CD4-positive, alpha-beta memory T cell (primary cell): ENCODE results near the gene AMOT. TPM values are rescaled to one million over a fixed set of nuclear protein-coding genes. Genes with fewer than 3 reads are reported as not detected.

Experiments used
- CTCF ChIA-PET: fragments of 350-600 bp; sonication (Branson Sonifier 250); formaldehyde crosslinking; loops from one replicate; lab custom pipeline; 2021; ENCODE audit warnings: inconsistent platforms; ENCODE audit not compliant: partially characterized antibody; lab: Charles Lee
- POLR2A ChIA-PET: fragments of 350-600 bp; sonication (Branson Sonifier 250); formaldehyde crosslinking; loops from one replicate; lab custom pipeline; 2021; ENCODE audit not compliant: partially characterized antibody; lab: Charles Lee
- DNase-seq, 5 donors: peaks; one replicate each; pipeline versions ENCODE4 v3.0.0 to v3.0.0-alpha.2; 2020 to 2022; ENCODE audit warnings: mixed read lengths in 1 of 5
- H3K27ac ChIP-seq: one replicate; pipeline ENCODE4 v1.7.0; 2013; ENCODE audit warnings: low read depth, low read length
- H3K27me3 ChIP-seq: 2 replicates; pipeline ENCODE4 v1.7.0; 2013; ENCODE audit warnings: mild to moderate bottlenecking, low read length, moderate library complexity; ENCODE audit not compliant: insufficient read depth
- H3K36me3 ChIP-seq: 2 replicates; pipeline ENCODE4 v1.7.0; 2013; ENCODE audit warnings: mild to moderate bottlenecking, low read length, moderate library complexity; ENCODE audit not compliant: insufficient read depth
- H3K4me1 ChIP-seq: 2 replicates; pipeline ENCODE4 v1.7.0; 2013; ENCODE audit warnings: mild to moderate bottlenecking, low read length, moderate library complexity; ENCODE audit not compliant: insufficient read depth
- H3K4me3 ChIP-seq, 2 donors: one replicate each; pipeline ENCODE4 v1.7.0; 2013; ENCODE audit warnings: low read length in 2 of 2, mild to moderate bottlenecking in 1 of 2
- H3K9me3 ChIP-seq, 2 donors: one replicate each; pipeline ENCODE4 v1.7.0; 2013; ENCODE audit warnings: low read length in 2 of 2, control low read depth in 1 of 2; ENCODE audit not compliant: control insufficient read depth in 1 of 2
- H3K27ac Mint-ChIP-seq, 7 donors: one replicate each; pipeline ENCODE4 v1.8.0; 2020 to 2021; ENCODE audit warnings: mixed read lengths in 7 of 7, mild to moderate bottlenecking in 6 of 7, inconsistent platforms in 3 of 7, moderate library complexity in 3 of 7
- H3K27me3 Mint-ChIP-seq, 2 donors: one replicate each; pipeline ENCODE4 v1.8.0; 2020 to 2021; ENCODE audit warnings: mixed read lengths in 2 of 2
- H3K36me3 Mint-ChIP-seq, 2 donors: one replicate each; pipeline ENCODE4 v1.8.0; 2020 to 2021; ENCODE audit warnings: mixed read lengths in 2 of 2, inconsistent platforms in 1 of 2, mild to moderate bottlenecking in 1 of 2
- H3K4me1 Mint-ChIP-seq, 4 donors: one replicate each; pipeline ENCODE4 v1.8.0; 2020 to 2021; ENCODE audit warnings: mixed read lengths in 4 of 4, mild to moderate bottlenecking in 1 of 4
- H3K4me3 Mint-ChIP-seq, 8 donors: one replicate each; pipeline ENCODE4 v1.8.0; 2020 to 2021; ENCODE audit warnings: mixed read lengths in 8 of 8, mild to moderate bottlenecking in 7 of 8, moderate library complexity in 6 of 8, inconsistent platforms in 3 of 8
- H3K9me3 Mint-ChIP-seq, 8 donors: one replicate each; pipeline ENCODE4 v1.8.0; 2020 to 2021; ENCODE audit warnings: mixed read lengths in 8 of 8, mild to moderate bottlenecking in 5 of 8, inconsistent platforms in 3 of 8, moderate library complexity in 1 of 8
- intact Hi-C: fragments of 100-400 bp; cut with micrococcal nuclease; formaldehyde crosslinking; loops from one replicate; pipeline ENCODE4 v1.15.1; 2023
- polyA plus RNA-seq, 2 donors: library from polyadenylated mRNA; unstranded; fragments of 300-500 nt; fragmentation: Illumina TruSeq; gene quantifications; one replicate each; pipeline ENCODE4 v1.2.3, GENCODE V29; 2021
- total RNA-seq, 2 experiments: library from RNA; stranded (reverse); gene quantifications; one replicate each; pipeline ENCODE4 v1.2.3, GENCODE V29; 2021

The AMOT gene
- total and polyA plus RNA-seq, 4 experiments from 2014 or later = 0.52 to 4.4 (median 3.5) TPM

GRCh38 chrX:112839856-112840255 lies 775 bp downstream of the AMOT start:
- POLR2A ChIA-PET = interaction anchor here (2.5 to 2.8 kb wide), 2 partner anchors 9 to 160 kb away, joined by 7 to 15 read pairs; partner anchors contain the start of gene LHFPL1
- peak overlapping the region; percentile 59 for H3K27ac ChIP-seq

DNA sequence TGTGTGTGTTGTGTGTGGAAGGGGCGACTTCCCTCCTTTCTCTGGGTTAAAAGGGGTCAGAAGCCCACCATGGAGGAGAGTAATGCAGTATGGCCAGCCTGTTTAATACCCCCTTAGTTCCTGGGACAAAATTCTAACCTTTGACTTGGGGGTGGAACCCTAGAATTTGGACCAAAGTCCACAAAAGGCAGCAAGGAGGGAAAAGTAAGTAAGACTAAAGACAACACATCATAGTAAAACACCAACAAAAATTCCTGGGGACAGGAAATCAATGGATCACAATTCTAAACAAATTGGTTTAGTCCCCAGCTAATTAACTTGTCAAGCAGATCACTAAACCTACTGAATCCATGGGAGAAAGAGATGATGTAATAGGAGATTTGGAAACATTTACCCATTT lies 3.1 kb downstream of the AMOT start:
- H3K36me3 ChIP-seq = no peaks in the 10 kb centered on the region
- DNase-seq = no peak
- ChIA-PET CTCF (no interaction called here), POLR2A (no interaction called here)
- no peak overlapping the region for H3K4me3 Mint-ChIP-seq
- intact Hi-C loops = no loop called here
- peaks cover 2 to 19% (median 12%) of the 10 kb centered on the region in 4 donors for H3K4me1 Mint-ChIP-seq
- no peaks in the 10 kb centered on the region for H3K9me3 ChIP-seq
- H3K9me3 Mint-ChIP-seq = peaks cover 0 to 1% (median 0%) of the 10 kb centered on the region in 8 donors
- no peaks in the 10 kb centered on the region for H3K27me3 ChIP-seq
- H3K4me1 ChIP-seq = peaks cover 7% of the 10 kb centered on the region
- H3K27ac ChIP-seq = no peak overlapping the region
- H3K27ac Mint-ChIP-seq = peak overlapping the region in 1 of 7 donors; percentile 43
- peaks cover 0 to 1% of the 10 kb centered on the region in 2 donors for H3K36me3 Mint-ChIP-seq
- no peak overlapping the region for H3K4me3 ChIP-seq
- H3K27me3 Mint-ChIP-seq = no peaks in the 10 kb centered on the region

More at GRCh38 chrX:112839856-112840255, 775 bp downstream of the AMOT start:
- H3K27ac Mint-ChIP-seq = peak overlapping the region; percentile 31 to 91 (median 90)
- intact Hi-C loops = no loop called here
- Histone ChIP-seq H3K27me3 (no peaks in the 10 kb centered on the region), H3K4me1 (peaks cover 7% of the 10 kb centered on the region), H3K9me3 (no peaks in the 10 kb centered on the region), H3K4me3 (peak overlapping the region in 1 of 2 donors; percentile 67), H3K36me3 (no peaks in the 10 kb centered on the region)
- peaks cover 0 to 1% of the 10 kb centered on the region in 2 donors for H3K36me3 Mint-ChIP-seq
- CTCF ChIA-PET = interaction anchor here (0.6 kb wide), 1 partner anchor 58 kb away, joined by 3 read pairs; no protein-coding TSS in a partner anchor
- DNase-seq = peak in 2 of 5 donors; percentile 6 to 9
- peak overlapping the region; percentile 83 to 95 (median 92) for H3K4me3 Mint-ChIP-seq
- peaks cover 0 to 1% (median 0%) of the 10 kb centered on the region in 8 donors for H3K9me3 Mint-ChIP-seq
- H3K4me1 Mint-ChIP-seq = peaks cover 2 to 19% (median 12%) of the 10 kb centered on the region in 4 donors
- no peaks in the 10 kb centered on the region for H3K27me3 Mint-ChIP-seq

GRCh38 chrX:112835019-112835418 lies 5.6 kb downstream of the AMOT start:
- peaks cover 0 to 1% (median 0%) of the 10 kb centered on the region in 8 donors for H3K9me3 Mint-ChIP-seq
- Histone ChIP-seq H3K4me1 (no peaks in the 10 kb centered on the region), H3K4me3 (no peak overlapping the region), H3K9me3 (no peaks in the 10 kb centered on the region), H3K27me3 (no peaks in the 10 kb centered on the region), H3K36me3 (no peaks in the 10 kb centered on the region), H3K27ac (no peak overlapping the region)
- H3K36me3 Mint-ChIP-seq = no peaks in the 10 kb centered on the region
- intact Hi-C loops = no loop called here
- CTCF ChIA-PET = no interaction called here
- POLR2A ChIA-PET = no interaction called here
- no peak for DNase-seq
- H3K4me1 Mint-ChIP-seq = peaks cover 0 to 12% (median 5%) of the 10 kb centered on the region in 4 donors
- no peaks in the 10 kb centered on the region for H3K27me3 Mint-ChIP-seq
- no peak overlapping the region for H3K4me3 Mint-ChIP-seq
- peak overlapping the region in 1 of 7 donors; percentile 35 for H3K27ac Mint-ChIP-seq

GRCh38 chrX:112834031-112834845 lies 6.4 kb downstream of the AMOT start:
- ChIA-PET CTCF (no interaction called here), POLR2A (no interaction called here)
- H3K4me1 ChIP-seq = no peaks in the 10 kb centered on the region
- H3K4me3 ChIP-seq = no peak overlapping the region
- DNase-seq = no peak
- no peak overlapping the region for H3K27ac ChIP-seq
- no peaks in the 10 kb centered on the region for H3K9me3 Mint-ChIP-seq
- H3K36me3 ChIP-seq = no peaks in the 10 kb centered on the region
- intact Hi-C loops = no loop called here
- no peaks in the 10 kb centered on the region for H3K27me3 ChIP-seq
- no peaks in the 10 kb centered on the region for H3K36me3 Mint-ChIP-seq
- no peak overlapping the region for H3K4me3 Mint-ChIP-seq
- H3K27me3 Mint-ChIP-seq = no peaks in the 10 kb centered on the region
- peaks cover 0 to 4% (median 0%) of the 10 kb centered on the region in 4 donors for H3K4me1 Mint-ChIP-seq
- H3K9me3 ChIP-seq = no peaks in the 10 kb centered on the region
- H3K27ac Mint-ChIP-seq = no peak overlapping the region

DNA sequence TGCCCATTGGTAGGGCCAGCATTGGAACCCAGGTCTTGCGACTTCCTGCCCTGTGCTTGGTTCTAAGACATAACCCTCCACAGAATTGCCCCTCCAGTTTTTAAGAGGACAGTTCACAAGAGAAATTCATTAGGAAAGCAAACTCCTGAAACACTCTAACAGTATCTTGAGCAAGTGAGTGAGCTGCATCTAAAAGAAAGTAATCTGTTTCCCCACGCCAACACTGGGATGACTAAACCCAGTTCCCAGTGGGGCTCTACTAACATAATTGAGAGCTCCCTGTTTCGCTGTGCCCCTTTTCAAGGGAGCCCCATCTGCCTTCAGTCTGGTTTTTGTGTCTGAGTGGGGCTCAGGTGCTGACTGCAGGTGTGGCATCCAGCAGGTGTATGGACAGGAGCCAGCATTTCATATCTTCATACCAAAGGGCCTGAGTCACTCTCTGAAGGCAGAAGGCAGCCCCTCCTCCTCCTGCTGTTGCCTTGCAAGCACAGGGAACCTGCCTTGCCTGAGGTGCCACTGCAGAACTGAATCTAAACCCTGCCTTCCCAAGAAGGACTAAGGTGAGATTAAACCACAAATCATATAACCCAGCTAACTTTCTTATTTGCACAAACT lies 8.0 kb downstream of the AMOT start:
- no peak overlapping the region for H3K4me3 Mint-ChIP-seq
- intact Hi-C loops = no loop called here
- no peaks in the 10 kb centered on the region for H3K27me3 Mint-ChIP-seq
- Histone ChIP-seq H3K36me3 (no peaks in the 10 kb centered on the region), H3K27me3 (no peaks in the 10 kb centered on the region), H3K4me1 (no peaks in the 10 kb centered on the region), H3K9me3 (no peaks in the 10 kb centered on the region), H3K4me3 (no peak overlapping the region), H3K27ac (no peak overlapping the region)
- ChIA-PET CTCF (no interaction called here), POLR2A (no interaction called here)
- H3K27ac Mint-ChIP-seq = no peak overlapping the region
- no peaks in the 10 kb centered on the region for H3K36me3 Mint-ChIP-seq
- DNase-seq = no peak
- H3K9me3 Mint-ChIP-seq = no peaks in the 10 kb centered on the region
- no peaks in the 10 kb centered on the region for H3K4me1 Mint-ChIP-seq

- Mint-ChIP-seq H3K4me1 (no peaks in the 10 kb centered on the region), H3K4me3 (no peak overlapping the region), H3K27me3 (no peaks in the 10 kb centered on the region), H3K9me3 (no peaks in the 10 kb centered on the region), H3K27ac (no peak overlapping the region), H3K36me3 (no peaks in the 10 kb centered on the region)
- intact Hi-C loops = no loop called here
- Histone ChIP-seq H3K36me3 (no peaks in the 10 kb centered on the region), H3K9me3 (no peaks in the 10 kb centered on the region), H3K4me3 (no peak overlapping the region), H3K27ac (no peak overlapping the region), H3K4me1 (no peaks in the 10 kb centered on the region), H3K27me3 (no peaks in the 10 kb centered on the region)
- ChIA-PET POLR2A (interaction anchor here (1.8 kb wide), 1 partner anchor 10 kb away, joined by 7 read pairs; the partner anchor contains the start of gene AMOT), CTCF (no interaction called here)
- DNase-seq = no peak
Measured at GRCh38 chrX:112830540-112830939, 10.1 kb downstream of the AMOT start.

- H3K4me3 Mint-ChIP-seq = no peak overlapping the region
Measured at GRCh38 chrX:112827292-112827903, 13.2 kb downstream of the AMOT start.

More at GRCh38 chrX:112827292-112827903, 13.2 kb downstream of the AMOT start:
- Mint-ChIP-seq H3K27me3 (no peaks in the 10 kb centered on the region), H3K27ac (no peak overlapping the region), H3K36me3 (peaks cover 0 to 3% of the 10 kb centered on the region in 2 donors), H3K4me1 (no peaks in the 10 kb centered on the region), H3K9me3 (no peaks in the 10 kb centered on the region)
- Histone ChIP-seq H3K27me3 (no peaks in the 10 kb centered on the region), H3K4me3 (no peak overlapping the region), H3K9me3 (no peaks in the 10 kb centered on the region), H3K27ac (no peak overlapping the region), H3K36me3 (no peaks in the 10 kb centered on the region), H3K4me1 (no peaks in the 10 kb centered on the region)
- POLR2A ChIA-PET = no interaction called here
- no peak for DNase-seq
- CTCF ChIA-PET = no interaction called here
- intact Hi-C loops = no loop called here
